HG02852 (cell line): ENCODE results near the gene CPED1.
"Not testable (repeated sequence)": the region's sequence is repeated elsewhere in the genome, so short reads cannot be mapped to it uniquely, and the experiment has no call there.

Experiments used
- ATAC-seq: cut with Tn5 transposase; IDR thresholded peaks from one replicate; pipeline ENCODE4 v1.9.1; 2021; ENCODE audit warnings: mild to moderate bottlenecking, moderate library complexity; ENCODE audit not compliant: unreplicated experiment

Gene CPED1

DNA sequence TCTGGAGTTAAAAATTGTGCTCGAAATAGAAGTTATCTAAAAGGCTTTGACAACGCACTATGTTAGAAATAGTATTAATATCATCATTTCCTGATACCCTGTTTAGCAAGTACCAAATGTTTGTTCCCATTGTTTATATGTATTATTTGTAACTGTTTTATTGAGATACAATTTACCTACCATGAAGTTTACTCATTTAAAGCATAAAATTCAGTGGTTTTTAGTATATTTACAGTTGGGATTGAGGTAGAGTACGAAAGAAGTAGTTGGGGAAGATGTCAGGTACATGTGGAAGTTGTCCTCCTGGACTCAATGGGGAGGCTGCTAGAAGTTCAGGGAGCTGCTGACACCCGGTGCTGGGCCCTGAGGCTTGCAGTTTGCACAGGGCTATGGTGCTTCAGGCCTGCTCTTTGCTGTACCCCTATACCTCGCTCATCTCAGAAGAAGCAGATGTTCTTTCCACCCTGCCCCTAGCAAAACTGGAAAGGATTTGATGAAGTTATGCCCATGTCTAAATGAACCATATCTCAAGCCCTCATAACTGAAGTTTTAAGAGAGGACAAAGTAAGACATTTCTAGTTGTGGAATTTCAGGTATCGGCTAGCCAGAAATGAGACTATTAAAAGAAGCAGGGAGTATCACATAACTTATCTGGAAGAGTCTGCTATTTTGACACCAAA, 315.1 kb downstream of the CPED1 start:
- ATAC-seq = no peak

DNA sequence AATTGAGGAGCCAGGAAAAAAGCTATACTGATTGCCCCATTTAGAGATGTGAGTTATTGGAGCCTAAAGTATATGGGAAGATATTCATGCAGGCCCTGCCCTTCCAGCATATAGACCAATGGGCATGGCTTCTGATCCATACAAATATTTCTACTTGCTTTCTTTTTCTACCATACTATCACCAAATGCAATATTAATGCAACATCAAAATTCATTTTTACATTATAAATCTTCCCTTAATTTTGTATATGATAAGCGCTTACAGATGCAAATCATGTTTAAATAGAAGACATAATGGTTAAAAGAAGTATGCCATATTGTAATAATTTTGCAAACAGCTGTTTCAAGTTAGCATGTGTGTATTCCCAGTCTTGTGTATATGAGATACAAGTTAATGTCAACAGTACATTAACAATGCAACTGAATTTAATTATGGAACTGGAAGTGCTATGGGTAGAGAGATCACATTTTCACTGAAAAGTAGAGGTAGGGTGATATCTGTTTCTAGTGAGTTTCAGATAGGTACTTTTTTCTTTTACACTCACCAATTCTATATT, 315.7 kb downstream of the CPED1 start:
- no peak for ATAC-seq

DNA sequence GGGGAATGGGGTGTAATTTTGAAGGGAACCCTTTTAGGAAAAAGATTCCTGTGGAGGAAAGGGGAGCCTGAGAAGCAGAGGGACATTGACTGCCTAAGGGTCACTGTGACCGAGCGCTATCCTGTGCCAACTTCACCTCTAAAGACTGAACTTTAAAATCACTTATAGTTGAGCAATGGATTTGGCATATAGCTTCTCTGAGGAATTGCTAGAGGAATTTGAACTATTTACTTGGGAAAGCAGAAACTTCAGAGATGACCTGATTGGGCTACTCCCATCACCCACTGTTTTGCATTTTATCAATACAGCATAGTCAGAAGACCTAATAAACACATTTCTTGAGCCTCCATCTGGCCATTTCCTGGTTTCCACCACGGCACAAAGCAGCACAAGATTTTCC, 316.6 kb downstream of the CPED1 start:
- ATAC-seq = no peak

DNA sequence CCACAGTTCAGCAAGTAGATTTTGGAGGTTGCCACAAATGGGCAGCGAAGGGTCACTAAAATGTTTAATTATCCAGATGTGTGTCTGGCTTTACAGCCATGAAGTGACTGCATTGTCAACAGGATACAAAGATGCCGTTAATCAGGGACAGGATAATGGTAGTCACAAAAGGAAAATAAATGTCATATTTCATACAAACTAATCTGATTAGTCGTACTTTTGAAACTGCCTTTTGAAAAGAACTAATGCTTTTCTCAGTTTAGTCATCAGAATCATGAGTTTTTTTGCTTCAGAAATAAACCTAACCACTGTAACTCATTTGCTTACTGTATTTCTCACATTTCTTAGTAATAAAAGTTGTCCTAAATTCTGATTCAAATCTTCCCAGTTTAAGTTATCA, 318.1 kb downstream of the CPED1 start:
- ATAC-seq = no peak

DNA sequence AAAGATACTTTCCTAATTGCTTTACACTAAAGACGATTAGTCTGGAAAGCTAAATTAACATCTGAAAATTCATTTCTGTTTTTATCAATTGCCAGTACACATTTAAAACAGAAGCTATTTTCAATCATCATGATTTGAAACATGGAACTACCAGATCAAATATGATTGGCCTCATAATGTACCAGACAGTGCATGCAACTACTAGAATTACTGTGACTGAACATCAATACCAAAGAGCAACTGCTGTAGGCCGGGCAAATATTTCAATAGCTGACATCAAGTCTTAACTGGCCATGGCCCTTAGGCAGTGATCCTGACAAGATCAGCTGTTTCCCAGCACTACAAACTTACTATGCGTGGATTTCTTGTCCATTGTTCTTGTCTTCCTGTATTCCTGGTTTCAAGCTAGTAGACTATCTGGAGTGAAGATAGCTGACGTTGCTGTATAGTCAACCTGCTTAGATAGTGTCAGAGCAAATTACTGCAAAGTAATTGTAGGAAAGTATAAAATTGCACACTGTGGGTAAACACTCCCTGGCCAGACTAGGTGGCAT, 318.6 kb downstream of the CPED1 start:
- no peak for ATAC-seq

DNA sequence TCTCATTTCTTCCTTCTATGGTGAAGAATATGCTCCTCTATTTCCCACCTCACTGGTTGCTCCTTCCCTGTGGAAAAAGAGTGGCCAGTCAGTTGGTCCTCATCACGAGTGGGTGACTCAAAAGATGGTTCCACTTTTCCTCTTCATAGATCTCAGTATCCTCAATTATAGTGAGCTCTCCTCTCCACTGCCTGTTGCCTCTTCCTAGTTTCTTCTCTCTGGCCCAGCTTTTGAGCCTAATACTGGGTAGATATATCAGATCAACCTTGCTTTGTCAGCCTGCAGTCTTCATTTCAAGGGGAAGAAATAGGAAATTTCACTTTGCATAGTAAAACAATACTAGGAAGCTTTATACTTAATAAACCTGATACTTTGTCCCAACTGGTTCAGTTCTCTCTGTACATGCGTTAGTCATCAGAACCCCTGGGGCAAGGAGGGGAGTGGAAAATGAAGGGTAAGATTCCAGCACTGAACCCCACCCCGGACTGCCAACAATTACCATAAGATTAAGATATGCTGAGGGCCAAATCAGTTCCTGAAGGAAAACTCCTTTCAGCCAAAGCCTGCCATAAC, 324.8 kb downstream of the CPED1 start:
- no peak for ATAC-seq

DNA sequence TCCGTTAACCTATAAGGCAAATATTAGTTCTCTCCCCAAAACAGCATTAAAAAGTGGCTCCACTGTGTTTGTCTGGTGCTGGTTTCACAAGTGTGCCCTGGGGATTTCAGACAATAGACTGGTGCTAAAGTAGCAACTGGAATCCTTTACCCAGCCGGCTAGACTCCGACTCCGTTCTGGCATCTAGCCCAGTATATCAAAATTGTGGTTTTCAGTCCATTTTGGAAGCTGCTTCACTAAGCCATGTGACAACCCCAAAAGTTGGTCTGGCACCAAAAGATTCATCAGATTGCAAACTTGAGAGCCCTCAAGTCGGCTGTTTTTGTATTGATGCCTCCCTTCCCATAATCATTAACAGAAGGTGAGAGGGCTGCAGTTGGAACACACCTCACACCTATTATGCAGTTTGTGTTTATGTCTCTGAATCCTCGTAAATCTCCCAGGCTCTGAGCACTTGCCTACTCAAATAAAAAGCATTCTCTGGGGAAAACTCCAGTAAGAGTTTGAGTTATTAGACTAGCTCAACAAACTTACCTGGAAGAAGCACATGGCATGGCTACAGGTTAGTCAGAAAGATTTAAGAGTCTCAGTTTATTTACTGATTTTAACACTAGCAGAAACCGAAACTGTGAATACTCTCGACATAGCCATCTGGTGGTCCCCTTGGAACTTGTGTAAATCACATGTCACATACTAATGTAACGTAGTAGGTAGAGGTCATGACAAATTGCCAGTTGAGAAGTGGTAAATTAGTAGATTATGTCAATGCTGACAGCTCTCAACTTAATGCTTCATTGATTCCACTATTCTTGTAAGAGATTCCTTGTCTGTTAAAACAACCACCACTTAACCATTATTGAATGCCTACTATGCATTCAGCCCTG, 325.5 kb downstream of the CPED1 start:
- ATAC-seq = peak; percentile 92

DNA sequence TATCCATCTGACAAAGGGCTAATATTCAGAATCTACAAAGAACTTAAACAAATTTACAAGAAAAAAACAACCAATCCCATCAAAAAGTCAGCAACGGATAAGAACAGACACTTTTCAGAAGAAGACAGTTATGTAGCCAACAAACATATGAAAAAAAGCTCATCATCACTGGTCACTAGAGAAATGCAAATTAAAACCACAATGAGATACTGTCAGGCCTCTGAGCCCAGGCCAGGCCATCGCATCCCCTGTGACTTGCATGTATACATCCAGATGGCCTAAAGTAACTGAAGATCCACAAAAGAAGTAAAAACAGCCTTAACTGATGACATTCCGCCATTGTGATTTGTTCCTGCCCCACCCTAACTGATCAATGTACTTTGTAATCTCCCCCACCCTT, 326.7 kb downstream of the CPED1 start:
- ATAC-seq = not testable (repeated sequence)

DNA sequence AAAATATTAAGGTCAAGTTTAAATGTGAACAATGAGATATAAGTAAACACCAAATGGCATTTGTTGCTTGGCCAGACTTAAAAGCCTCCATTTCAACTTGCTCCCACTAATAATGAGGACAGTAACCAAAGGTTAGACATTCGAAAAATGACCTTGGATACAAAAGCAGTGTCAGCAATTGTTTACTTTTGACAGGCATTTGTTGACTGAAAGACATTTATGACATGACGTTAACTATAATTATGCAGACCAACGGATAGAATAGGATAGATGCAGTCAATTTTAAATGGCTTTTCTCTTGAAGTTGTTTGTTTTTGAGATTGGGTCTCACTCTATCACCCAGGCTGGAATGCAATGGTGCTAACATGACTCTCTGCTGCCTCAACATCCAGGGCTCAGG, 333.9 kb downstream of the CPED1 start:
- no peak for ATAC-seq

DNA sequence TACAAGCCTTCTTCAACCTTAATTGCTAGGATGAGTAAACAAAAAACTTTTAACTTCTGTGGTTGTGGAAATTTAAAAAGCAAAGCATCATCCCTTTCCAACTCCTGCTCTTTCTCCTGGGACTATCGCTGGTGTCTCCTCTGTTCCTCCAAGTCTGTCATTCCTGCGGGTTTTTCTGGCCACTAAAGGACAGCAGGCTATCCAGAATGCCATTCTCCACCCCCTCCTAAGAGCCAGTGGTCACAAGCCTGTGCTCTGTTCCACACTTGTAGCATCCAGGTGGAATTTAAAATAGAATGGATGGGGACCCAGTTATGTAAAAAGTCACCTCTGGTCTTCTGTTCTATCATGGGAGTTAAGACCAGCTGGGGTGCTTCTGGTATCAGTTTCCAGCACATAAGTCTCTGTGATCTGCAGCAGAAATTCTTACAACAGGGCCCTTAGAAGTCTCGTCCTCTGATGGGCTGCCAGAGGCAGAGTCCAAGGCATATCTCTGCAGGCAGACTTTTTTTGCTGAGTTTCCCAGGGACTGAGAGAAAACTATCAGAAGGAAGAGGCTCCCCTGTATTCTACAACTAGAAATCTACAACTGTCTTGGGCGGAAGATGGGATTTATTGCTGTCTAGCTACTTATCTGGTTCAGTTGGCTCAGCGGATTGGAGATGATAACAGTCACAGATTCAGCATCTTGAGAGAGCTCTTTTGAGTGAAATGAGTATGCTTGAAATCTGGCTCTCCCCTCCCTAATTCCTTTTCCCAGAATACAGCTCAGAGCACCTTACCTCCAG, 335.2 kb downstream of the CPED1 start:
- ATAC-seq = no peak

DNA sequence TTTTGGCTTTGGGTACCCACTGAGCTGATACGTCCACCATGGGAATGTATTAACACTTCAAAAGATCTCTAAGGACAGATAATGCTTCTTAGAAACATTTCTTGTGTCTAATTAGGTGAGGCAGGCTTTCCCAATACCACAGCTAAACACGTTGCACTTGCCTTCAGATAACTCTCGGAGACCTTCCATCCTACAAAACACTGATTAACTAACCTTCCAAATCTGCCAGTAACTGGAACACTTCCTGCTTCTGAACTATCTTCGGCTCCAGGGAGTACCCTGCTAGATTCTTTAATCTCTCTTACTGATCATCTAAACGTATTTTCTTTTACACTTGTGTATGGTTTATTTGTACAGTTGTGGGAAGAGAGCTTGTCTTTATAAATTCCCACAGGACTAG, 339.2 kb downstream of the CPED1 start:
- no peak for ATAC-seq

DNA sequence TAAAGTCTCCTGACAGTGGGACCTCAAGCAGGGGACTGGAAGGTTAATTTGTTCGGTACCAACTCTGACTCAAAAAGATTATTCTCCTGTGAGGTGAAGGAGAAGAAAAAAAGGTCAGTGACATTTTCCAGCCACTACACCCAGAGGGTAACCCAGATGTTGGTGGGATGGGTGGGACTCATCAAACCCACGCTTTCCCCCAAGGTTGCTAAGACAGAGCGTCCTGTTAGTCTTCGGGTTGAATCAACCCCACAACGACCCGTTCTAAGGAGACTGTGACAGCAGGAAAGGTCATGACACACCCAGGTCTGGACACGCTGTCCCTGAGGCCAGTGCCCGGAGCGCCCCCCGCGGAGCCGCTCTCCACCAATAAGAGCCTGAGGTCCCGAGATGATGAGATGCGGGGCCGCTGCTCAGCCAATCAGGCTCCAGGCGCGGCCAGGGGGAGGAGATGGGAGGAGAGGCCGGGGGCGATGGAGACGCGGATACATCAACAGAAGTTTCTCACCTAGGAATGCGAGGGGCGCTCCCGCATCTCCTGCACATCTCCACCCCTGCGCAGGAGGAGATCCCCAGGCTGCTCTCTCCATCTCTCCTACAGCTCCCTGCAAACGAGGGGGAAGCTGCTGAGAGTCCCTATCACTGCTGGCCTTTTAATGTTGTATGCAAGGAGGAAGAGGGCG, 340.1 kb downstream of the CPED1 start, which contains the start of gene WNT16:
WNT16 (plus strand) TSS at position 493 of the 683 bp plus-strand sequence. CDS start 293 bp downstream, outside the sequence.
- ATAC-seq = no peak

DNA sequence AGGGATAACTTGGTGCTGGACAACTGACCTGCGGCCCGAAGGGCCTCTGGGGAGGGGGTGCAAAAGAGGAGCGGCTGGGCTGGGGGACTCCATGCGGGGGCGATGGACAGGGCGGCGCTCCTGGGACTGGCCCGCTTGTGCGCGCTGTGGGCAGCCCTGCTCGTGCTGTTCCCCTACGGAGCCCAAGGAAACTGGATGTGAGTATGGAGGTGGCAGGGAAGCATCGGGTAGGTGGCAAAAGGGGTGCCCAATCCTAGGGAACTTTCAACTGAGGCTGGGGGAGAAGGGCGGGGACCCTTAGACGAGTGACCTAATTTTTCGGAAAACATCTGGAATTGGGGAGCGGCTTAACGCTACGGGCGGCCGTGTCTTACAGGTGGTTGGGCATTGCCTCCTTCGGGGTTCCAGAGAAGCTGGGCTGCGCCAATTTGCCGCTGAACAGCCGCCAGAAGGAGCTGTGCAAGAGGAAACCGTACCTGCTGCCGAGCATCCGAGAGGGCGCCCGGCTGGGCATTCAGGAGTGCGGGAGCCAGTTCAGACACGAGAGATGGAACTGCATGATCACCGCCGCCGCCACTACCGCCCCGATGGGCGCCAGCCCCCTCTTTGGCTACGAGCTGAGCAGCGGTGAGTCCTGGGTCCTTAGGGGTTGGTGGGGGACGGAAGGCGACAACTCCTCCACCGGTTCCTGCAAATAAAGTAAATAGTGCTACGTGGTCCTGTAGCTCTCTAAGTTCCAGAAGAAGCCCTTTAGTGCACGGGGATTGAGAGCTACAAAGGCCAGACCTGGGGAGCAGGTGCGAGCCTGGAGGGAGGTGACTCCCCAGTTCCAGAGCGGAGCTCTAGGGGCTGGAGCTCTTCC, 340.9 kb downstream of the CPED1 start:
- peak; percentile 57 for ATAC-seq

DNA sequence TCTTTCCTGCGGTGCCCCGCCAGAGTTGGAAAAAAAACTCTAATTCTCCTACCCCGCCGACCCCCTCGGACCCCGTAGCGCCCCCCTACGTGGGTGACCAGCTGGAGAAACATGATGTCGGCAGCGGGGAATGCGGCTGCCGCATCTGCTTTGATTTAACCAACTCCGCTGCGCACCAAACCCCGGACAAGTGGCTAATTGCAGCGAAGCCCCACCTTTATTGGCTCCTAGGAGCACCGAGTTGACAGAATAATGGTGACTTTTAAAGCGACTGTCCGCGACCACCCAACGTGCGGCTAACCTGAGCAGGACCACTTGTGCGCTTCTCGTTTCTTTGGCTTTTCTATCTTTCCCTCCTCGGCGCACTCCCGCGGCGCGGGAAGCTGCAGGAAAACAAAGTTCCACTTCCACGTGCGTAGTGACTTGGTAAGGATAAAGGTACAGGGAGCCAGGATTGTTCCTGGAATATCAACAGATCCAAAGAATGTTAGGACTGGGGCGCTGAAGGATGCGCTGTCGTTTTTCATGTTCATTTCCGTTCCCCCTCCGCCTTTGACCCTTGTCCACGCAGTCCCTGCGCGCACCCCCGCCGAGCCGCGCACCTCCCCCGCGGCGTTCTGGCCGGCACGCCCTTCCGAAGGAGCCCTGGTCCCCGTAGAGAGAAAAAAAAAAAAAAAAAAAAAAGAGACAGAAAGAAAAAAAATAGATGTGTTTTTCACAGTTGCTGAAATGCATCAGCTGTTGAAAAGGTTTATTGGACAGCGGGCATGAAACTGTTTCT, 341.7 kb downstream of the CPED1 start:
- peak; percentile 38 for ATAC-seq

DNA sequence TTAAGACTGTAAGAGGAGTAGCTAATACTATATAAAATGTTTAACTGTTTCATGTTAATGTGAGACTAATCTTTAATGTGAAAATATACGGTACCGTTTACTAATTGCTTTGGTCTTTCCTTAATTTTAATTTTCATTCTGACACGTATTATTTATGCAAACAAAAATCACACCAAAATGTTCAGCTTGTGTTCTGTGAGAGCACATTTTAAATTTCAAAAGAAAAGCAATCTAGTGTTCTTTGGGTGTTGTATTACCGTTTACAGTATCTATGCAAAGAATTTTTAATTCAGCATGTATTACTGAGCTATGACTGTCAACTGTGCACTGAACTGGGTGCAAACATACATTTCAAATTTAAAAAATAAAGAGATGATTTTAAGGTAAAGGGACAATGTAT, 342.5 kb downstream of the CPED1 start:
- ATAC-seq = no peak

DNA sequence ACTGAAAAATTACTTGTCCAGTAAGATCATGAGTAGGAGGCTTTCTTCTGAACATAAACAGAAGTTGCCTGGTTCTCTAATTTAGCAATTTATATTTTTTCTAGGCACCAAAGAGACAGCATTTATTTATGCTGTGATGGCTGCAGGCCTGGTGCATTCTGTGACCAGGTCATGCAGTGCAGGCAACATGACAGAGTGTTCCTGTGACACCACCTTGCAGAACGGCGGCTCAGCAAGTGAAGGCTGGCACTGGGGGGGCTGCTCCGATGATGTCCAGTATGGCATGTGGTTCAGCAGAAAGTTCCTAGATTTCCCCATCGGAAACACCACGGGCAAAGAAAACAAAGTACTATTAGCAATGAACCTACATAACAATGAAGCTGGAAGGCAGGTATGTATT, 343.1 kb downstream of the CPED1 start:
- no peak for ATAC-seq

DNA sequence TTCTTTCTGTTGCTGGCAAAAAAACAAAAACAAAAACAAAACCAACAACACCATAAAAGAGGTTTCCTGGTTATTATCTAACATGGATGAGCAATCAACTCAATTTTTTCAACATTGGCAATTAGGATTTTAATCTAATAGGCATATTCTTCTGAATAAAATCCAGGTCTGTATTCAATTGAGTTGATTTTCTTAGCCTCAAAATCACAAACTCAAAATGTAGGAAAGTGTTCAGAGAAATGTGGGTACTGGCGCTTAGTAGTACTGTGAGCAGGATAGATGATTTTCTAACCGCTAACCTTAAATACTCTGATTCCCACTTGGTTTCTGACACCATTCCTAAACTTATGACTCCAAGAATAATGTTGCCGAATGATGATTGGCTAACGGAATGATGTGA, 345.9 kb downstream of the CPED1 start:
- ATAC-seq = no peak
